GM23338 (cell line): ENCODE measurements around the gene VAT1. TPM values are rescaled to one million over a fixed set of nuclear protein-coding genes. Genes with fewer than 3 reads are reported as not detected.
A peak's percentile ranks its signal among the peaks of the same experiment; 100 is the strongest.

ENCODE experiments used
- ATAC-seq: fragments of 200-7000 bp; cut with Tn5 transposase; 3 replicates; pipeline ENCODE4 v1.9.1; 2020
- DNase-seq: peaks from one replicate; pipeline ENCODE4 v3.0.0-alpha.2; 2015; ENCODE audit warnings: low spot score
- H2AFZ ChIP-seq: fragments of 200-600 bp; sonication (generic); 2 replicates; pipeline ENCODE4 v1.8.0; 2016; ENCODE audit warnings: antibody characterized with exemption, mild to moderate bottlenecking, moderate library complexity
- H3F3A ChIP-seq: fragments of 200-600 bp; sonication (generic); replicated peaks from 2 replicates; pipeline ENCODE4 v1.8.0; 2017; ENCODE audit warnings: antibody characterized with exemption, mixed run types, low read depth
- H3K27ac ChIP-seq: fragments of 200-600 bp; sonication (generic); 2 replicates; pipeline ENCODE4 v1.6.1; 2016; ENCODE audit warnings: low read depth
- H3K27me3 ChIP-seq: fragments of 200-600 bp; sonication (generic); 2 replicates; pipeline ENCODE4 v1.8.0; 2016; ENCODE audit warnings: mild to moderate bottlenecking, mixed run types, moderate library complexity; ENCODE audit not compliant: insufficient read depth
- H3K36me3 ChIP-seq: fragments of 200-600 bp; sonication (generic); 2 replicates; pipeline ENCODE4 v1.8.0; 2016; ENCODE audit warnings: mild to moderate bottlenecking; ENCODE audit not compliant: insufficient read depth
- H3K4me1 ChIP-seq: fragments of 200-600 bp; sonication (generic); 2 replicates; pipeline ENCODE4 v1.8.0; 2016; ENCODE audit warnings: mild to moderate bottlenecking, moderate library complexity; ENCODE audit not compliant: insufficient read depth
- H3K4me2 ChIP-seq: fragments of 200-600 bp; sonication (generic); 2 replicates; pipeline ENCODE4 v1.7.1; 2017; ENCODE audit warnings: mixed run types
- H3K4me3 ChIP-seq: fragments of 200-600 bp; sonication (generic); 2 replicates; pipeline ENCODE4 v1.6.1; 2016; ENCODE audit warnings: mixed run types
- H3K79me2 ChIP-seq: fragments of 200-600 bp; sonication (generic); replicated peaks from 2 replicates; pipeline ENCODE4 v1.8.0; 2017; ENCODE audit warnings: mild to moderate bottlenecking; ENCODE audit not compliant: insufficient read depth
- H3K9me2 ChIP-seq: fragments of 200-600 bp; sonication (generic); 2 replicates; pipeline ENCODE4 v1.8.0; 2017; ENCODE audit not compliant: insufficient read depth
- H4K20me1 ChIP-seq: fragments of 200-600 bp; sonication (generic); replicated peaks from 2 replicates; pipeline ENCODE4 v1.8.0; 2017; ENCODE audit warnings: mild to moderate bottlenecking; ENCODE audit not compliant: insufficient read depth
- H3K27ac Mint-ChIP-seq: 2 replicates; pipeline ENCODE4 v1.8.0; 2020; ENCODE audit warnings: inconsistent platforms, mild to moderate bottlenecking, moderate library complexity, mixed read lengths
- H3K27me3 Mint-ChIP-seq: 3 replicates; pipeline ENCODE4 v1.8.0; 2022; ENCODE audit warnings: low read depth, mild to moderate bottlenecking, moderate library complexity, mixed read lengths, inconsistent platforms; ENCODE audit not compliant: insufficient read depth, poor library complexity
- H3K36me3 Mint-ChIP-seq: 3 replicates; pipeline ENCODE4 v1.8.0; 2021; ENCODE audit warnings: low read depth, mild to moderate bottlenecking, inconsistent platforms, moderate library complexity, mixed read lengths
- H3K4me1 Mint-ChIP-seq: 3 replicates; pipeline ENCODE4 v1.8.0; 2020; ENCODE audit warnings: mild to moderate bottlenecking, inconsistent platforms, mixed read lengths
- H3K4me3 Mint-ChIP-seq: 3 replicates; pipeline ENCODE4 v1.8.0; 2021; ENCODE audit warnings: moderate library complexity, mild to moderate bottlenecking, inconsistent platforms, mixed read lengths
- H3K9me3 Mint-ChIP-seq: 3 replicates; pipeline ENCODE4 v1.8.0; 2020; ENCODE audit warnings: moderate library complexity, mild to moderate bottlenecking, inconsistent platforms, mixed read lengths
- EZH2 ChIP-seq: fragments of 200-600 bp; sonication (generic); IDR thresholded peaks from one replicate; pipeline ENCODE4 v1.8.0; 2017; ENCODE audit warnings: antibody characterized with exemption, mild to moderate bottlenecking, low read depth; ENCODE audit not compliant: unreplicated experiment
- NANOG ChIP-seq: IDR thresholded peaks from 2 replicates; pipeline ENCODE4 v1.6.1; 2016; ENCODE audit warnings: antibody characterized with exemption, borderline replicate concordance
- POLR2AphosphoS5 ChIP-seq: IDR thresholded peaks from 2 replicates; pipeline ENCODE4 v1.6.1; 2016; ENCODE audit warnings: antibody characterized with exemption, low read depth
- REST ChIP-seq: IDR thresholded peaks from one replicate; pipeline ENCODE4 v1.6.1; 2018; ENCODE audit warnings: antibody characterized with exemption; ENCODE audit not compliant: unreplicated experiment
- ZNF114 ChIP-seq: fragments of 250-450 bp; sonication (Bioruptor Pico); IDR thresholded peaks from 2 replicates; pipeline ENCODE4 v1.5.0; 2020; ENCODE audit warnings: mild to moderate bottlenecking, moderate library complexity
- polyA plus RNA-seq: library from polyadenylated mRNA; unstranded; fragments of >200 nt; fragmentation: Nextera tagmentation; extraction: Ambion mirVana; gene quantifications from 2 replicates; pipeline ENCODE4 v1.2.1, GENCODE V29; 2016
- total RNA-seq: library from RNA; depleted of rRNA; stranded (reverse); fragments of >200 nt; shearing (Covaris generic); gene quantifications from 2 replicates; pipeline ENCODE4 v1.2.3, GENCODE V29; 2014
- TF ChIP-seq, protein P1 (sequence below): IDR thresholded peaks from 2 replicates; pipeline ENCODE4 v1.6.1; 2016; ENCODE audit warnings: antibody characterized with exemption

Gene VAT1
- total and polyA plus RNA-seq, 2 experiments from 2014 or later: 233 to 300 TPM

DNA sequence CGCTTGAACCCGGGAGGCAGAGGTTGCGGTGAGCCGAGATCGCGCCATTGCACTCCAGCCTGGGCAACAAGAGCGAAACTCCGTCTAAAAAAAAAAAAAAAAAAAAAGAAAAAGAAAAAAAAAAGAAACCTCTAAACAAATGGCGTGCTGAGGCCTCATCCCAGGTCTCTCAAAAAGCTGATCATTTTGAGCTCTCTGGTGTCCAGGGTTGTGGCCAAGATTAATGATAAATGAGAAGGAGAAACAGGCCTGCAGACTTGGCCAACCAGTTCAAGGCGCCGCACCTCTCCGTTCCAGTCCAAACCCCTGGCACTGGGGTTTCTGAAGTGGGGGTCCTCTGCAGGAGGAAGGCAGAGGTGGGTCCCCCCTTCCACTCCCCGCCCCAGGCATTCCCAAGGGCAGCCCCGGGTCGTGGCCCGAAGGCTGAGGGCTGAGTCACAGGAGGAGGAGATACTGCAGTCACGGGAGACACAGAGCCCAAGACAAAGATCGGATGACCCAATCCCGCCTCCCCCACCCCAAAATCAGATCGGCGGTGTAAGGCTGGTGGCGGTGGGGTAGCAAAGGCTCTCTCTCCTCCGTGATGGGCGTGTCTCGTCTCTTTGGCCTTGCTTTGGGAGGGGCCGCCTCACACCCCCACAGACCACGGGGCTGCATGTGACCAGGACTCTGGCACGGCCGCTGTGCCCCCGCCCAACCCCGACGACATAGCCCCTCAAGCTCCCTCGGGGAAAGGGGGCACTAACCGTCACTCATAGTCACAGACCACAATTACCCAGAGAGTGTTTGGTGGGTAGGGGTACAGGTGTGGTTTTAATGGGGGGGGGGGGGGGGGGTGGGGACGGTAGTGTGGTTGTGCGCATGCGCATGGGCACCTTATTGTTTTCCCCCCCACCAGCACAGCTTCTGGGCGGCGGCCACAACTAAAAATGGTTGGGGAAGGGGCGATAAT is 1.1 kb downstream of the VAT1 start:
- H2AFZ ChIP-seq: peak overlapping the region; percentile 94

More for the DNA sequence above, 1.1 kb downstream of the VAT1 start:
- peak; percentile 8 for ATAC-seq
- peaks cover 38% of the 10 kb centered on the region for H3K79me2 ChIP-seq
- peaks cover 10% of the 10 kb centered on the region for H4K20me1 ChIP-seq
- H3K9me2 ChIP-seq: no peaks in the 10 kb centered on the region
- H3K4me2 ChIP-seq: peak overlapping the region; percentile 97
- H3K4me3 ChIP-seq: peak overlapping the region; percentile 98
- DNase-seq: peak; percentile 75
- H3F3A ChIP-seq: peaks cover 15% of the 10 kb centered on the region; the same call in 1 of the 2 replicates
- Mint-ChIP-seq H3K27me3 (peaks cover 19% of the 10 kb centered on the region), H3K27ac (peak overlapping the region; percentile 96), H3K9me3 (no peaks in the 10 kb centered on the region), H3K36me3 (peaks cover 35% of the 10 kb centered on the region), H3K4me3 (peak overlapping the region; percentile 95), H3K4me1 (peaks cover 26% of the 10 kb centered on the region)
- peaks cover 22% of the 10 kb centered on the region for H3K4me1 ChIP-seq
- TF ChIP-seq ZNF114 (no peak), EZH2 (no peak), REST (no peak), NANOG (no peak), POLR2AphosphoS5 (0 out of 2 replicates have a peak, but pooled peaks have one; percentile 30)
- TF ChIP-seq, protein P1, sequence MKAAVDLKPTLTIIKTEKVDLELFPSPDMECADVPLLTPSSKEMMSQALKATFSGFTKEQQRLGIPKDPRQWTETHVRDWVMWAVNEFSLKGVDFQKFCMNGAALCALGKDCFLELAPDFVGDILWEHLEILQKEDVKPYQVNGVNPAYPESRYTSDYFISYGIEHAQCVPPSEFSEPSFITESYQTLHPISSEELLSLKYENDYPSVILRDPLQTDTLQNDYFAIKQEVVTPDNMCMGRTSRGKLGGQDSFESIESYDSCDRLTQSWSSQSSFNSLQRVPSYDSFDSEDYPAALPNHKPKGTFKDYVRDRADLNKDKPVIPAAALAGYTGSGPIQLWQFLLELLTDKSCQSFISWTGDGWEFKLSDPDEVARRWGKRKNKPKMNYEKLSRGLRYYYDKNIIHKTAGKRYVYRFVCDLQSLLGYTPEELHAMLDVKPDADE: no peak
- peak overlapping the region; percentile 85 for H3K27ac ChIP-seq
- H3K27me3 ChIP-seq: no peaks in the 10 kb centered on the region
- H3K36me3 ChIP-seq: peaks cover 9% of the 10 kb centered on the region; the same call in 1 of the 2 replicates
